ENCODE results near the gene RNF43.

DNA sequence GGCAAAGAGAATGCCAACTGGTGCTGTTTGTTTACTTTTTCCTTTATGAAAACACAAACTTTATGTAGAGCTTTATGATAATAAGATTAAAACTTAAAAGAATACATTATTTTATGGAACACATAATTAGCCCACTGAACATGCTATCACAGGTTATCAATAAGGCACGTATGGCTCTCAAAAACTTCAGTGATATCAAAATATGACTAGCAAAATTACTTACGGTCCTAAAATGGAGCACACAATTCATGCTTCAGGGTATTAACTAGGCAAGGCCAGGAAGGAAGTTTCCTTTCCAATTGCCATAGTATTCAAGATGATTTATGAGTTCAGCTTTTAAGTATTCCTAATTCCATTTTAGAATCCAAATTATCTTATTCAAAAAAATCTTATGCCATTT is 3.6 kb downstream of the RNF43 start:
- TF ChIP-seq, protein P1, sequence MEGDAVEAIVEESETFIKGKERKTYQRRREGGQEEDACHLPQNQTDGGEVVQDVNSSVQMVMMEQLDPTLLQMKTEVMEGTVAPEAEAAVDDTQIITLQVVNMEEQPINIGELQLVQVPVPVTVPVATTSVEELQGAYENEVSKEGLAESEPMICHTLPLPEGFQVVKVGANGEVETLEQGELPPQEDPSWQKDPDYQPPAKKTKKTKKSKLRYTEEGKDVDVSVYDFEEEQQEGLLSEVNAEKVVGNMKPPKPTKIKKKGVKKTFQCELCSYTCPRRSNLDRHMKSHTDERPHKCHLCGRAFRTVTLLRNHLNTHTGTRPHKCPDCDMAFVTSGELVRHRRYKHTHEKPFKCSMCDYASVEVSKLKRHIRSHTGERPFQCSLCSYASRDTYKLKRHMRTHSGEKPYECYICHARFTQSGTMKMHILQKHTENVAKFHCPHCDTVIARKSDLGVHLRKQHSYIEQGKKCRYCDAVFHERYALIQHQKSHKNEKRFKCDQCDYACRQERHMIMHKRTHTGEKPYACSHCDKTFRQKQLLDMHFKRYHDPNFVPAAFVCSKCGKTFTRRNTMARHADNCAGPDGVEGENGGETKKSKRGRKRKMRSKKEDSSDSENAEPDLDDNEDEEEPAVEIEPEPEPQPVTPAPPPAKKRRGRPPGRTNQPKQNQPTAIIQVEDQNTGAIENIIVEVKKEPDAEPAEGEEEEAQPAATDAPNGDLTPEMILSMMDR (IDR thresholded peaks at IDR 0.05) = no peak
- TF ChIP-seq POLR2A (IDR thresholded peaks at IDR 0.05) = no peak
